Activated naive CD4-positive, alpha-beta T cell treated with anti-CD3 and anti-CD28 coated beads, Interleukin-2, amount 50 U/mL, for 72 hours (primary cell): ENCODE results near the gene SIGLEC14. TPM values are rescaled to one million over a fixed set of nuclear protein-coding genes. Genes with fewer than 3 reads are reported as not detected.

Experiments
- ATAC-seq, 2 donors: fragments of 150-1000 bp; cut with Tn5 transposase; 2 replicates each; pipeline ENCODE4 v1.10.0; 2021; ENCODE audit warnings: mild to moderate bottlenecking in 2 of 2, moderate library complexity in 2 of 2
- DNase-seq, 2 donors: peaks; one replicate each; pipeline ENCODE4 v3.0.0; 2021 to 2022; ENCODE audit warnings: low spot score in 2 of 2
- H3K27ac Mint-ChIP-seq, 2 donors: one replicate each; pipeline ENCODE4 v1.8.0; 2022; ENCODE audit warnings: mild to moderate bottlenecking in 2 of 2, mixed read lengths in 2 of 2
- H3K36me3 Mint-ChIP-seq, 2 donors: one replicate each; pipeline ENCODE4 v1.8.0; 2022; ENCODE audit warnings: mixed read lengths in 2 of 2
- H3K9me3 Mint-ChIP-seq, 2 donors: one replicate each; pipeline ENCODE4 v1.8.0; 2022; ENCODE audit warnings: mixed read lengths in 2 of 2
- total RNA-seq, 2 donors: library from RNA; stranded (reverse); gene quantifications; one replicate each; pipeline ENCODE4 v1.2.3, GENCODE V29; 2022

Gene SIGLEC14
- total RNA-seq, 2 donors from 2014 or later = 0.47 TPM; not detected in 1

DNA sequence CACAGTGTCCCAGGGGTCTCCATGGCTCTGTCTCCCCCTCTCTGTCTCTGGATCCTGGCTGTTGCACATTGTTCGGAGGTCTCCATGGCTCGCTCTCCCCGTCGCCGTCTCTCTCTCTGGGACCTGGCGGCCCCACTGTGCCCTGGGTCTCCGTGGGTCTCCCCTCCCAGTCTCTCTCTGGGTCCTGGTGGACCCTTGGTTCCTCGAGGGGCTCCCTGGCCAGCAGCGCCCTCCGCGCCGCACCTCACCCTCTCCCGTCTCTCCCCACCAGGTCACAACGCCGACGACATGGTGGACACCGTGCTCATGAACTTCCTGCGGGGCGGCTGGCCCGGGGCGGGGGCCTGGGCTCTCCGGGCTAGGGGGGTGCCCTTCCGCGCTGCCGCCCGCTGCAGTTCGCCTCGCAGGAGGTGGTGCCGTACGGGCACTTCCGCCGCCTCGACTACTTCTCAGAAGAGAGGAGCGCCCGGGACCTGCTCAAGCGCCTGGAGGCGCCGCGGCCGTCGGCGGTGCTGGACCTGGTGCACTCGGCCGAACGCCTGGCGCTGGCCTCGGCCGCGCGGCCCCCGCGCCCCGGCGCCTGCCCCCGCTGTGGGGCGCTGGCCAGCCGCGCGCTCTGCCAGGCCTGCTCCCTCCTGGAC, 45.6 kb downstream of the SIGLEC14 start:
- ATAC-seq = peak in 1 of 2 donors; percentile 22
- H3K9me3 Mint-ChIP-seq = peaks cover 7 to 8% of the 10 kb centered on the region in 2 donors
- no peak overlapping the region for H3K27ac Mint-ChIP-seq
- peaks cover 0 to 27% of the 10 kb centered on the region in 2 donors for H3K36me3 Mint-ChIP-seq
- DNase-seq = no peak

DNA sequence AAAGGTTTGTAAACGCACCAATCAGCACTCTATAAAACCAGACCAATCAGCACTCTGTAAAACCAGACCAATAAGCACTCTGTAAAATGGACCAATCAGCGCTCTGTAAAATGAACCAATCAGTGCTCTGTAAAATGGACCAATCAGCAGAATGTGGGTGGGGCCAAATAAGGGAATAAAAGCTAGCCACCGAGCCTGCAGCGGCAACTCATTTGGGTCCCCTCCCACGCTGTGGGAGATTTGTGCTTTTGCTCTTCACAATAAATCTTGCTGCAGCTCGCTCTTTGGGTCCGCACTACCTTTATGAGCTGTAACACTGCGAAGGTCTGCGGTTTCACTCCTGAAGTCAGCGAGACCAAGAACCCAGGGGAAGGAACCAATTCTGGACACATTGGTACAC, 47.5 kb downstream of the SIGLEC14 start:
- ATAC-seq = no peak
- DNase-seq = no peak
- H3K36me3 Mint-ChIP-seq = peaks cover 10 to 19% of the 10 kb centered on the region in 2 donors
- H3K9me3 Mint-ChIP-seq = peaks cover 4 to 13% of the 10 kb centered on the region in 2 donors
- H3K27ac Mint-ChIP-seq = no peak overlapping the region

DNA sequence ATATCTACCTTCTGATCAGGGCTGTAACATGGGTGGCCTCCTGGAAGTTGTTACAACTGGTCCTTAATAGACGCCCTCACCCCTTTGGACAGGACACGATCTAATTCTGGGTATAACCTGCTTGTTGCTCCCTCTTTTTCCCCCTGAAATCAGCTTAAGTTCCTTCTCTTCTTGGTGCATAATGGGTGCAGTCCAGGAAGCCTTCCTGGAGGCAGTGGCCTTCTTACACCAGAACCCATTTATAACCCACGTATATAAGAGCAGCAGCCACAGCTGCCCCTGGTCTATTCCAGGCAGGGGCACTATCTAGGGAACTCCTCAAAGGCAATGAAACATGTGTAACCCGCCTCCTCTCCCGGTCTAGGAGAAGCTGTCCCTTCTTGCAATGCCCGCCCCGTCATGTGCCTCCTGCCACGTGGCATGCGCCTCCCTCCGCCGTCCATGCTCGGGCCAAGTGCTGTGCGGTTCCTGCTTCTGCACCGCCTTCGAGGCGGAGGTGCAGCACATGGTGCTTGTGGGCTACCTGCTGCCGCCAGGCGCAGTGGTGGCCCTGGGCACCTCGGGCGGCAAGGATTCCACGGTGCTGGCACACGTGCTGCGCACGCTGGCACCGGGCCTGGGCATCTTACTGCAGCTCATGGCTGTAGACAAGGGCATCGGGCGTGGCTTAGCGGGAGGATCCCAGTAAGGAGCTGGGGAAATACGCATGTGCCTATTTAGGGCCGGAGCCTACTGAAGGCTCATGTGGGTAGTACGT, 48.3 kb downstream of the SIGLEC14 start:
- Mint-ChIP-seq H3K9me3 (peaks cover 3 to 12% of the 10 kb centered on the region in 2 donors), H3K27ac (no peak overlapping the region), H3K36me3 (peaks cover 12 to 18% of the 10 kb centered on the region in 2 donors)
- ATAC-seq (no peak), DNase-seq (no peak)

DNA sequence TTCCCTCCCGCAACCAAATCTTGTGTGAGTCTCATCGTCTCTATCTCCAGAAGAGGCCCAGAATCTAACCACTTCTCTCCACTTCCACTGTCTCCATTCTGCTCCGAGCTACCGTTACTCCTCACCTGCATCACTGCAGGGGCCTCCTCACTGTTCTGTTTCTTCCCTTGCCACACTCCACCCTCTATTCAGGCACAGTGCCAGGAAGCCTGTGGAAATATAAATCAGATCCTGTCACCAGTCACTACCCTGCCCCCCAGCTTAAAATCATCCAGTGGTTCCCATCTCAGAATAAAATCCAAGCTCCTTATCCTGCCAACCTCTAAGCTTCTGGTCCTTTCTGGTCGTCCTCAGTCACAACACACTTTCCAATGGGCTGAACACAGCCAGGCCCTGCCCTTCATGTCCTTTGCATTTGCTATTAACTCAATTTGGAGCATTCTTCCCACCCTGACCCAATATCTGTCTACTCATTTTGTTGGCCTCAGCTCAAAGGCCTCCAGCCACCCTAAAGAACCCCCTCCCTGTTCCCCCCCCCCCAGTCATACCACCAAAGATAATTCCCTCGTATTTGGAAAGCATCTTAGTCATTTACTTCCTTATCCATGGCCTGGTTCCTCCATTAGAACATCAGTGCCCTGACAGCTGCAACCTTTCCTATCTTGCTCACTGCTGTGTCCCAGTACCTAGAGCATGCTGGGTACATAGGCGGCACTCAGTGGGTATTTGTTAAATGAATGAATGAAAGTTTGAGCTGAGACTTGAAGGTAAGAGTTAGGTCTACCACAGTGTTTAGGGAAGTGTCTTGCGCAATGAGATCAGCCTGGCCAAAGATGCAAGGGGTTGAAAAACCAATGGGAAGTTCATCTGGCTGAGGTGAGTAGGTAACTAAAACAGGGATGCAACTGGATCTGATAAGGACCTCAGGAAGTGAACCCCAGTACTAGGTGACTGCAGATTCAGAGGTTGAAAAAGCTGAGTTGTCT, 51.1 kb downstream of the SIGLEC14 start:
- ATAC-seq (no peak), DNase-seq (no peak)
- H3K36me3 Mint-ChIP-seq = peaks cover 4 to 12% of the 10 kb centered on the region in 2 donors
- peak overlapping the region; percentile 57 to 70 for H3K27ac Mint-ChIP-seq
- peaks cover 0 to 6% of the 10 kb centered on the region in 2 donors for H3K9me3 Mint-ChIP-seq

DNA sequence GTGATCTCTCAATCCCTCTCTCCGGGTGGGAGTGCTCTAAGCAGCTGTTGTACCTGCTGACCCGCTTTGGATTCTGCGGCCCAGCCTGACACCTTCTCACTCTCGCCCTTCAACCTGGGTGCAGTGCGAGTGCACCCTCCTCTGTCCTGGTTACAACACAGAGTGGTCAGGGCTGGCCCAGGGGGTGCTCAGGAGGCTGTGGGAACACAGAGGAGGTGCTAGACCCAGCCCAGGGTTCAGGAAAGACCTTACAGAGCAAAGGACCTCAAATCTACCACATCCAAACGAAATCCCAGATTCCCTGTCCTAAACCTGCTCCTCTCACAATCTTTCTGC, 51.9 kb downstream of the SIGLEC14 start:
- Mint-ChIP-seq H3K27ac (peak overlapping the region; percentile 11 to 57), H3K9me3 (peaks cover 2 to 6% of the 10 kb centered on the region in 2 donors), H3K36me3 (peaks cover 6 to 19% of the 10 kb centered on the region in 2 donors)
- ATAC-seq (peak; percentile 11 to 16), DNase-seq (no peak)

DNA sequence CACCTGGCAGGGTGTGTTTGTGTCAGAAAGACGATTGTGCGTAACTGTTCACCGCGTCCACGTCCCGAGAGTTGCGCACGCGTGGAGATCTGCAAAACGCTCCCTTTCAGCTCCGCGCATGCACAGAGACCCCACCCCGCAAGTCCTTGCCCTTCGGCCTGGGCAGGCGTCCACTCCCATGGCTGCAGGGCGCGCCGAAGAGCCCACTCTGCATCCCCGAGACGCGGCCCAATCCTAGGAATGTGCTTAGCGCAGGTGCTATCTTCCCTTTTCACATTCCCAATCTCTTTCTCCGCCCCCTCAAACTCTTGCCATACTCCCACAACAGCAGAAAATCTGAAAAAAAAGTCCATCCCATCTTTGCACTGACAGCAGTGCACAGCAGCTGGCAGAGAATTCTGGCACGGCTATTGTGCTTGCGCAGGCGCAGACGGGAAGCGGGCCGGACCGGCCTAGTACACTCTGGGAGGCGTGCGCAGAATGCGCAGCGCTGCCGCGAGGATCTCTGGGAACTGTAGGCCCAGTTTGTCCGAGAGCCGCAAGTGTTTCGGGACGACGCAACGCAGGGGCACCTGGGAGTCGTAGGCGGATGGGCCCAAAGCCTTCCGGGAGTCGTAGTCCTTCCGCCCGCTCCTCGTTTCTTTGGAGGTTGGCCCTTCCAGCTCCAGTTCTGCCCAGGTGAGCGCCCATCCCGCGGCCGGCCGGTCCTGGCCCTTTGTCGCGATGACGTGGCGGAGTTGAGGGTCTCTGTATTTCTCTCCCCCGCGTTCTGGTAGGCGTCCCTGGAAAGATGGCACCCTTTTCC, 52.5 kb downstream of the SIGLEC14 start:
- ATAC-seq (peak; percentile 100), DNase-seq (peak; percentile 95 to 96)
- peaks cover 6% of the 10 kb centered on the region in 2 donors for H3K9me3 Mint-ChIP-seq
- H3K36me3 Mint-ChIP-seq = peaks cover 10 to 24% of the 10 kb centered on the region in 2 donors
- H3K27ac Mint-ChIP-seq = peak overlapping the region; percentile 11 to 57

DNA sequence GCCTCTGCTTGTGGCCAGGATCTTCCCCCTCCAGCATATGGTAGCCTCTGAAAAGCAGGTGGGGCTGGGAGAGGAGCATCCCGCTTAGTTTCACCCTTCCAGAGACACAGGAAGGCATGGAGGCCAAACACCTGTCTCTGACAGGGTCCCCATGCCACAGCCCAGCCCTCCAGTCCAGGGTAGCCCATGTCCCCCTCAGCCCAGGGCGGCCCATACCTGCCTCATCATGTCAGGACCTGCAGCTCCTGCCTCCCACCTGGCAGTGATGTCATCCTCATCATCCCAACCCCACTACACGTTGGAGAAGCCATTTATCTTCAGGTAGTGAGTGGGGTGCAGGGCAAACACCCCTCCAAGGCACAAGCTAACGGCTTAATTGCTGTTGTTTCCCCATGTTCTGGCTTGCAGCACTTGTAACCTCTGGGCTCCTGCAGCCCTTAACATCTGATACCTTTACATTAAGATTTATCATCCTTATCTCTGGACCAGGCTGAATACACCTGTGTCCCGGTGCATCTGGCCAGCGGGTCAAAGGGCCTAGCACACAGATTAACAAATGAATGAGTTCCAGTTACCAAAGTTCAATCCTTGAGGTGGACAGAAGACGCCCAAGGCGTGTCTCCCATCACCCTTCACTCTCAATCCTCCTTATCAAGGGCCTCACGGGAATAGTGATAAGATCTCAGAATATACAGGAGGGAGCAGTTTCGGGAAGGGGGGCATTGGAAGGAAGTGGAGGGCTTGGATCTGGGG, 53.3 kb downstream of the SIGLEC14 start:
- DNase-seq (no peak), ATAC-seq (no peak)
- Mint-ChIP-seq H3K27ac (peak overlapping the region; percentile 11 to 57), H3K36me3 (peaks cover 12 to 28% of the 10 kb centered on the region in 2 donors), H3K9me3 (peaks cover 6% of the 10 kb centered on the region in 2 donors)

Other genes starting within 250 kb of the SIGLEC14 start
- gene SIGLEC10, start 229.2 kb downstream of the SIGLEC14 start, total RNA-seq = under 1 TPM in 1 of 2 donors, not detected in 1; 0.32 TPM
- gene SIGLEC8, start 188.4 kb downstream of the SIGLEC14 start, total RNA-seq = not detected
- gene CEACAM18, start 168.3 kb downstream of the SIGLEC14 start, total RNA-seq = not detected
- 1 to 10 TPM in 1 of 2 donors, not detected in 1; 1.4 TPM for gene SIGLEC12, start 145.0 kb downstream of the SIGLEC14 start, total RNA-seq
- not detected for gene SIGLEC6, start 115.2 kb downstream of the SIGLEC14 start, total RNA-seq
- 10 to 100 TPM; 11.3 to 14.2 TPM for gene ZNF175, start 75.5 kb downstream of the SIGLEC14 start, total RNA-seq
- not detected for gene SIGLEC5, start 16.4 kb downstream of the SIGLEC14 start, total RNA-seq
- gene SPACA6, start 46.5 kb upstream of the SIGLEC14 start, total RNA-seq = 10 to 100 TPM in 1 of 2 donors, 1 to 10 TPM in 1; 9.3 to 13.7 TPM
- not detected for gene HAS1, start 77.2 kb upstream of the SIGLEC14 start, total RNA-seq
- gene FPR1, start 105.1 kb upstream of the SIGLEC14 start, total RNA-seq = not detected
- gene FPR2, start 114.4 kb upstream of the SIGLEC14 start, total RNA-seq = not detected
- gene FPR3, start 148.3 kb upstream of the SIGLEC14 start, total RNA-seq = not detected
- gene ZNF577, start 241.1 kb upstream of the SIGLEC14 start, total RNA-seq = 1 to 10 TPM; 5.7 to 7.9 TPM